ENCODE measurements around the gene GVQW3.

The GVQW3 gene

GRCh38 chr11:76380977-76381719 is at the start of gene GVQW3, which contains the start of gene THAP12:
GVQW3 (plus strand) TSS chr11:76381323; CDS start chr11:76381829, 506 bp downstream.
THAP12 (minus strand) TSS chr11:76381132; CDS start chr11:76380836, 296 bp downstream.
- peak; percentile 97 for DNase-seq

GRCh38 chr11:76334826-76335389 is 46.2 kb upstream of the GVQW3 start:
- DNase-seq, result no peak

- no peak for DNase-seq
These were observed 45.3 kb upstream of the GVQW3 start for GRCh38 chr11:76335842-76336241.

GRCh38 chr11:76336597-76336996 is 44.5 kb upstream of the GVQW3 start:
- no peak for DNase-seq

- no peak for DNase-seq
These were observed 43.7 kb upstream of the GVQW3 start for GRCh38 chr11:76337469-76337868.

- no peak for DNase-seq
These were observed 43.2 kb upstream of the GVQW3 start for GRCh38 chr11:76337923-76338322.

- no peak for DNase-seq
These were observed 41.9 kb upstream of the GVQW3 start for GRCh38 chr11:76339221-76339620.

GRCh38 chr11:76347466-76347865 is 33.7 kb upstream of the GVQW3 start:
- no peak for DNase-seq

GRCh38 chr11:76348348-76348747 is 32.8 kb upstream of the GVQW3 start:
- DNase-seq, result no peak

GRCh38 chr11:76355172-76355571 is 26.0 kb upstream of the GVQW3 start:
- no peak for DNase-seq

GRCh38 chr11:76361374-76361773 is 19.7 kb upstream of the GVQW3 start:
- no peak for DNase-seq

GRCh38 chr11:76361776-76362175 is 19.3 kb upstream of the GVQW3 start:
- DNase-seq, result no peak

GRCh38 chr11:76362716-76363115 is 18.4 kb upstream of the GVQW3 start:
- DNase-seq, result no peak

- no peak for DNase-seq
These were observed 16.0 kb upstream of the GVQW3 start for GRCh38 chr11:76365038-76365679.

- no peak for DNase-seq
These were observed 12.6 kb upstream of the GVQW3 start for GRCh38 chr11:76368490-76368889.

- DNase-seq, result peak; percentile 75
These were observed 11.7 kb upstream of the GVQW3 start for GRCh38 chr11:76369406-76369805.

- no peak for DNase-seq
These were observed 10.0 kb upstream of the GVQW3 start for GRCh38 chr11:76371170-76371569.

GRCh38 chr11:76376746-76377558 is 4.2 kb upstream of the GVQW3 start:
- DNase-seq, result no peak

- DNase-seq, result no peak
These were observed 1.3 kb upstream of the GVQW3 start for GRCh38 chr11:76379807-76380158.

- no peak for DNase-seq
These were observed 755 bp upstream of the GVQW3 start for GRCh38 chr11:76380159-76380976.

- no peak for DNase-seq
These were observed 1.1 kb downstream of the GVQW3 start for GRCh38 chr11:76382209-76382608.

- DNase-seq, result no peak
These were observed 4.8 kb downstream of the GVQW3 start for GRCh38 chr11:76385903-76386302.
